GM21515 (cell line): Measurements from ENCODE around the gene SLC25A18.

Experiments used
- ATAC-seq: cut with Tn5 transposase; IDR thresholded peaks from one replicate; pipeline ENCODE4 v1.9.1; 2021; ENCODE audit not compliant: unreplicated experiment

Gene SLC25A18

GRCh38 chr22:17569971-17570511, 6.7 kb downstream of the SLC25A18 start:
- no peak for ATAC-seq

- ATAC-seq = no peak
Observed at GRCh38 chr22:17570851-17571631, 7.7 kb downstream of the SLC25A18 start.

DNA sequence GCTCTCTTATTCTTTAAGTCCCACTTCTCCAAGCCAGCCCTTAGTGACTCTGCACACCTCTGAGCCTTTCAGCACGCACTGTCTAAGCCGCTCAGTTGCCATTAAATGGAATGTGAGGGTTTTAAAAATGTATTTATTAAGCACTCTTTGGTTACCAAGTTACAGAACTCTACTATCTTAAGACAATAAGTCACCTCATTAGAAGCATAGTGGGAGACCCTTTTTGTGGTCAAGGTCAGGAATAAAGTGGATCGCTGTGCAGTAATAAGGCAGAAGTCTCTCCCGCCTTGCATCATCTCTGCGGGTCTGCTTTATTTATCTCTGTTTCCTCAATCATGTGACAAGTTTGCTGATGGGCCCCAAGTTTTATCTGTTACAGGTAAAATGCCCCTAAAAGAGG, 11.9 kb downstream of the SLC25A18 start:
- no peak for ATAC-seq

- no peak for ATAC-seq
Observed at GRCh38 chr22:17575681-17576080, 12.4 kb downstream of the SLC25A18 start.

DNA sequence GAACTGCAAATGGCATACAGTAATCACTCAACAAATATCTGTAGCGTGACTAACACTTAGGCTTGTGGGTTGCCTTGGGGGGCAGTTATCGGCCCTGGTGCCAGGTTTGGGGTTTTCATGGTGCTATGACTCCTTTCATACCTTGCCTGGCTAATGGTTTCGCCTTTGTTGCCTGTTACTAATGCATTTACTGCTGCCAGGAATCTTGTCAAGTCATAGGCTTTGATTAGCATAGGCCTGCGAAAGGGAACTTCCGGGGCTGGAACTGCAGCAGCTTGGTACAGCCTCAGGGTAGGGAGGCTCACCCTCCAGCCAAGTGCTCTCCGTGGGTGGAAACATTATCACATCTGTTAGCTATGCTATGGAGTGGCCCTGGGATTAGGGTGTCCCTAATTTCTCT, 13.2 kb downstream of the SLC25A18 start:
- no peak for ATAC-seq

DNA sequence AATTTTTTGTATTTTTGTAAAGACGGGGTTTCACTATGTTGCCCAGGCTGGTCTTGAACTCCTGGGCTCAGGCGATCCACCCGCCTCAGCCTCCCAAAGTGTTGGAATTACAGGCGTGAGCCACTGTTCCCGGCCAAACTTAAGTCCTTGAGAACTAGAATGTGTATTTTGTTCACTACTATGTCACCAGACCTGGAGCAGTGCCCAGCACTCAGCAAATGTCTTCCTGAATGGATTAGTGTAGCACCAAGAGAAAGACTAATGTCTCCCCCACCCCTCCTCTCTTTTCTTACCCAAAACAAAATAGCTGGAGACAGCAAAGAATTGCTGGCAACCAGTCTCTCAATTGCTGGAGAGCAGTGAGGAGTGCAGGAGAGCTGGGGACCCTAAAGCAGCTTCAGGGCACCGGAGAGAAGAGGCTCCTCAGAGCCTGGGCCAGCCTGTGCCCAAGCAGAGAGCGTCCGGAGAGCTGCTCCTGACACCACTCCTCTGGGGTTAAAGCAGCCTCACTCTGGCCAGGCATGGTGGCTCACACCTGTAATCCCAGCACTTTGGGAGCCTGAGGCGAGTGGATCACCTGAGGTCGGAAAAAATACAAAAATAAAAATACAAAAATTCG, 14.9 kb downstream of the SLC25A18 start:
- no peak for ATAC-seq

- ATAC-seq = no peak
Observed at GRCh38 chr22:17579535-17579981, 16.3 kb downstream of the SLC25A18 start.

DNA sequence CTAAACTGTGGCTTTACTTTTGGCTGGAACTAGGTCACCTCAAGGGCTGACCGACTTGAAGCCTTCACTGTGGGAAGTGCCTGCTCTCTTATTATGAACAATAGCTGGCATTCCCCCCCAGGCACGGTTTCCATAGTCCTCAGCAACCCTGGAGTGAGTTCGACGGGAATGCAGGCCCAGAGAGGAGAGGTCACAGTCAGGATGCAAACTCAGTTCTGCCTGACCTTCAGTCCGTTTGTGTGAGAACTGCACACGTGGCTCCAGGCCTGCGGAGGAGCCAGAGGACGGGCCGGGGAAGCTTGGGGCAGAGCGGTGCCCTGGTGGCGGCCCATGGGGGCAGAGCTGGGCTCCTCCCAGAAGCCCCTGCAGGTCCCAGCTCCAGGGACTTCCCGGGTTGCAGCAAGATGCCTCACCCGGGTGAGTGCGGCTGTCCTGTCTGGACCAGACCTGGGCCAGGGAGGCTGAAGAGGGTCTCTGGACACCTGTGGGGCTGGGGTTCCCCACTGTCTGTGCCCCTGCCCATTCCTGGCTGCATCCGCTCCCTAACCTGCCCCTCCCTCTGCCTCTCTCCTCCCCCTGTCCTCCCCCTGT, 17.2 kb downstream of the SLC25A18 start:
- no peak for ATAC-seq

DNA sequence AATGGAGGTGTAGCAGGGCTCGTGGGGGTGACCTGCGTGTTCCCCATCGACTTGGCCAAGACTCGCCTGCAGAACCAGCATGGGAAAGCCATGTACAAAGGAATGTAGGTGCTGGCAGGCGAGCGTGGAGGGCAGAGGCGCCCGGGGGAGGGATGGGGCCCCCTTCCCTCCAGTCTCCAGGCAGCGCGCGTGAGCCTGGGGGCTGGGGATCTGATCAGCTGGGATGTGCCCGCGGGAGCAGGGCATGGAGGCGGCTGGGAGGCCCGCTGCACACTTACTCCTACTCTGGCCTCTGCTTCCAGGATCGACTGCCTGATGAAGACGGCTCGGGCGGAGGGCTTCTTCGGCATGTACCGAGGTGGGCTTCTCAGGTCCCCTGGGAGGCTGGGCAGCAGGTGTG, 17.8 kb downstream of the SLC25A18 start:
- no peak for ATAC-seq

GRCh38 chr22:17581631-17582030, 18.3 kb downstream of the SLC25A18 start:
- no peak for ATAC-seq

DNA sequence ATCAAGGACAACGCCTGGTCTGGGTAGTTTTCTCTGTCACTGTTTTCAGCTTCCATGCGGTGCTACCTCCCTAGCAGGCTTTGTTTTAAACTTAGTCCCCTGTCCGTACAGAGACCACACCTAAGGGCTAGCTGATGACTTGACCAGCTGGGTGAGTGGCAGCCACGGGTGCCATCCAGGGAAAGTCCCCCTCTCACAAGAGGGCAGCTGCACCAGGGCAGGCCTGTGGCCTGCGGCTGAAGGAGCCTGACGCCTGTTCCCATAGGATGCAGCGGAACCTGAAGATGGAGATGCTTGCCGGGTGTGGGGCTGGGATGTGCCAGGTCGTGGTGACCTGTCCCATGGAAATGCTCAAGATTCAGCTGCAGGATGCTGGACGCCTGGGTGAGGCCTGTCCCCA, 19.9 kb downstream of the SLC25A18 start:
- no peak for ATAC-seq

DNA sequence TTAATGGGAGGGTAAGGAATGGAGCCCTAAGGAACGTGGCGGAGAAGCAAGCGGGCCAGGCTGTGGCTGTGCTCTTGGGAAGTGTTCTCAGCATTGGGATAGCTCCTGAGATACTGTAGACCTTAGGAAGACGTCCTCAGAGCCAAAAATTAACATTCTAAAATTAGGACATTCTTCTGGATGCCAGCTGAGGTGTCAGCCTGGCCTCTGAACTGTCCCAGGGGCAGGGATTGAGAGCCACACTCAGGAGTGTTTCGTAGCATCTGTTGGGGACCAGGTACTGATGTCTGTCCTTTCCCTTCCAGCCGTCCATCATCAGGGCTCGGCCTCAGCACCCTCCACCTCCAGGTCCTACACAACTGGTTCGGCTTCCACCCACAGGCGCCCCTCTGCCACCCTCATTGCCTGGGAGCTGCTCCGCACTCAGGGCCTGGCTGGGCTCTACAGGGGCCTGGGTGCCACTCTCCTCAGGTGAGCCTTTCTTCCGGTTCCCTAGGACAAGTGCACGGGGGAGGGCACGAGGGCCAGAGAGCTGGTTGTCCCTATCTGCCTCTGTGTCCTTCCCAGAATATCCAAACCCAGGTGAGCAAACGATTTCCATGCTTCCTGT, 23.6 kb downstream of the SLC25A18 start:
- ATAC-seq = no peak

DNA sequence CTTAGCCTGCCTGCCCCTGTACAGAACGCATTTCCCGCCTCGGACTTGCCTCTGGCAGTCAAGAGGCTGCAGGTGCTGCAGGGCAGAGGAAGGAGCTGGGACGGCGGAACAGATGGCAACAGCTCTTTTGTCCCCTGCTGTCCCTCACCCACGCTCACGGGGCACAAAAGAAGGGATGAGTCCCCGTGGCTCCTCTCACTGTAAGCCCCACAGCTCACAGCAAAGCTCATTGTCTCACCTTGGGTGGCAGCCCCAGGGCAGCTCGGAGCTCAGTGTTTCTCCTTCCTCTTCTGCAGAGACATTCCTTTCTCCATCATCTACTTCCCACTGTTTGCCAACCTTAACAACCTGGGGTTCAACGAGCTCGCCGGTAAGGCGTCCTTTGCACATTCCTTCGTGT, 24.3 kb downstream of the SLC25A18 start:
- no peak for ATAC-seq

DNA sequence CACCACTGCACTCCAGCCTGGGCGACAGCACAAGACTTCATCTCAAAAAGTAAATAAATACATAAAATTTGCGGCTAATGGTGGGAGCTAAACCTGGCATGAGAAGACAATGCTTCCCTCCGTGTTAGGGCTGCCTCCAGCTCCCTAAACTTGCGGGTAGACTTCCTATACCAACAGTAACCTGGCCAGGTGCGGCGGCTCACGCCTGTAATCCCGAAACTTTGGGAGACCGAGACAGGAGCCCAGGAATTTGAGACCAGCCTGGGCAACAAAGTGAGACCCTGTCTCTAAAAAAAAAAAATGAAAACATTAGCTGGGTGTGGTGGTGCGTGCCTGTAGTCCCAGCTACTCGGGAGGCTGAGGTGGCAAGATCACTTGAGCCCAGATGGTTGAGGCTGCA, 25.3 kb downstream of the SLC25A18 start:
- ATAC-seq = no peak

DNA sequence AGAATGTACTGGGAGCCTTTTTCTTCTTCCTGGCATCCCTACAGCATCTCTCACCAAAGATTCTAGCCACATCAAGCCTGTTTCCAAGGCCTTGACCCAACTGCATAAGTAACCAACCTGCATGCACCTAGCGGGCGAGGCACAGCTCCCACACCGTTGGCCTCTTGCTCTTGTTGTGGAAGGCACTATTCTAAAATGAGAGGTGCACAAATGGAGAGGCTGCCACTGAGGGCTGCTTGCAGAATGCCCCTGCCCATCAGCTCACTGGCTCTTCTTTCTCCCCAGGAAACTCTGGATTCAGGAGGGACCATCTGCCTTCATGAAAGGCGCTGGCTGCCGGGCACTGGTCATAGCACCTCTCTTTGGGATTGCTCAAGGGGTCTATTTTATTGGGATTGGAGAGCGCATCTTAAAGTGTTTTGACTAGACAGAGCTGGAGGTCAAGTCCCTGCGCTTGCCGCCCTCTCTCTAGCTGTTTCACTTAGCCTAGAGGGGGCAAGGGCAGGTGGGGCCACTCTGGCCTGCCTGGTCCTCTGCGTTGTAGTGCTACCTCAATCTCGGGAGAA, 26.6 kb downstream of the SLC25A18 start:
- ATAC-seq = no peak

GRCh38 chr22:17590586-17590985, 27.3 kb downstream of the SLC25A18 start:
- no peak for ATAC-seq

- ATAC-seq = no peak
Observed at GRCh38 chr22:17592201-17592600, 28.9 kb downstream of the SLC25A18 start.

- ATAC-seq = no peak
Observed at GRCh38 chr22:17596226-17596625, 32.9 kb downstream of the SLC25A18 start.

DNA sequence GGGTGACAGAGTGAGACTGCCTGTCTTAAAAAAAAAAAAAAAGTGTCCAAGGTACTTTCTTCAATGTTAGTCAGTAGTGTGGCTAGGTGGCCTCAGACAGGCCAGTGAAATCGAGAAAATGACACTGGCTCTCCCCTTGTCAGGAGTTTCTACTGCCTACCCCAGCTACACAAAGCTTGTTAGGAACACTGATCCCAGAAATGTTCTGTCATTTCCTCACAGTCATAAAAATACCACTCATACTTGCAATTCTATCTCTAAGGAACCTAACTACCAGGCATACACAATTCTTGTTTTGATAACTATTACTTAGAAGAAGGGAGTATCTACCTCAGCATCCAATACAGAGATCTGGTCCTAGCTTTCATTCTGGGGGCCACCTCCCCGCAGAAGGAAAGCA, 33.9 kb downstream of the SLC25A18 start:
- ATAC-seq = no peak

DNA sequence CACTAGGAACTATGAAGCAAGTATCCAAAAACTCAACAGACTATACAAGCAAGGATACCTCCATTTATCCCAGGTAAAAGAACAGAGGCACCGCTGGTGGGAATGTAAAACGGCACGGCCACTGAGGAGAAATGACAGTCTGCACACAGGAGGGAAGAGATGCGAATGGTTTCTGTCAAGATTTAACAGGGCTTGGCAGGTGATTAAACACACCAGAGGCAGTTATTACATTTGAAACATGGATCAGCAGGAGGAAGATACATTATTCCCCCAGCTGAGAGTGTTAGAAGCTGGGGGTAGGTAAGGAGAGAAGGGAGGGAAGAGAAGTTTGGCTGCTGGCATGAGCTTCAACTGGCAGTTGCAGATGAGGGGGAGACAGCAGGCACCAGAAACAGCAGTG, 35.0 kb downstream of the SLC25A18 start:
- no peak for ATAC-seq

GRCh38 chr22:17601031-17601430, 37.7 kb downstream of the SLC25A18 start:
- ATAC-seq = no peak
